ENCODE measurements around the gene TLL2. TPM values are rescaled to one million over a fixed set of nuclear protein-coding genes. Genes with fewer than 3 reads are reported as not detected.

Gene TLL2
- total and polyA plus RNA-seq, 2 experiments from 2014 or later = 2.6 to 3.0 TPM

DNA sequence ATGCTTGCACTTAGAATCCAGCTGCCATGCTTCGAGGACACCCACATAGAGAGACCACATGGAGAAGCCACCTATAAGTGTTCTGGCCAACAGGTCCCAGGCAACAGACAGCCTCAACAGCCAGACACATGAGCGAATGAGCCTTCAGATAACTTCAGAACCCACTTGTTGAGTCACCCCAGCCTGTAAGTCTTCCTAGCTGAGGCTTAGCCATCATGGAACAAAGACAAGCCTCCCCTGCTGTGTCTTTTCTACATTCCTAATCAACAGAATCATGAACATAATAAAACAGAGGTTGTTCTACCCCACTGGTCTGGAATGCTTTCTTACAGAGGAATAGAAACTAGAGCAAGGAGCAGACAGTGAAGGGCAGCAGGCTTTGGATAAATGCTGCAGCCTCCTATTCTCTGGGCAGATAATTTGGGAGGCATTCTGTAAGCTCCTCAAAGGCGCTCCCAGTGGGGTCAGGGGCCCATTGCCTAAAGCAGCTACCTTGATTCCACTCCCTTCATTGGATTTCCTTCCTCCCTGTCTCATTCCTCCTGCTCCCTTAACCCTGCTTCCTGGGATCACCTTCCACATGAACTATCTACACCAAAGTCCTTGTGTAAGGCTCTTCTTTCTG is 4.6 kb downstream of the TLL2 start:
- no peak overlapping the region; the same call in 1 of the 2 replicates for H3K4me3 ChIP-seq
- H3K27me3 ChIP-seq (ENCODE audit: insufficient read depth) = peaks cover 34% of the 10 kb centered on the region
- Mint-ChIP-seq H3K4me1 (peaks cover 42% of the 10 kb centered on the region), H3K9me3 (no peaks in the 10 kb centered on the region), H3K4me3 (peak overlapping the region; percentile 13; the same call in 1 of the 3 replicates), H3K27ac (no peak overlapping the region), H3K36me3 (ENCODE audit: low read depth) (no peaks in the 10 kb centered on the region; the same call in 2 of the 3 replicates), H3K27me3 (ENCODE audit: insufficient read depth, low read depth, poor library complexity) (peaks cover 31% of the 10 kb centered on the region)
- ATAC-seq = peak; percentile 16
- no peak for TF ChIP-seq POLR2AphosphoS5 (IDR thresholded peaks at IDR 0.05; ENCODE audit: low read depth)
- no peak for TF ChIP-seq JUNB (IDR thresholded peaks at IDR 0.05; ENCODE audit: unreplicated experiment)
- TF ChIP-seq, protein P1, sequence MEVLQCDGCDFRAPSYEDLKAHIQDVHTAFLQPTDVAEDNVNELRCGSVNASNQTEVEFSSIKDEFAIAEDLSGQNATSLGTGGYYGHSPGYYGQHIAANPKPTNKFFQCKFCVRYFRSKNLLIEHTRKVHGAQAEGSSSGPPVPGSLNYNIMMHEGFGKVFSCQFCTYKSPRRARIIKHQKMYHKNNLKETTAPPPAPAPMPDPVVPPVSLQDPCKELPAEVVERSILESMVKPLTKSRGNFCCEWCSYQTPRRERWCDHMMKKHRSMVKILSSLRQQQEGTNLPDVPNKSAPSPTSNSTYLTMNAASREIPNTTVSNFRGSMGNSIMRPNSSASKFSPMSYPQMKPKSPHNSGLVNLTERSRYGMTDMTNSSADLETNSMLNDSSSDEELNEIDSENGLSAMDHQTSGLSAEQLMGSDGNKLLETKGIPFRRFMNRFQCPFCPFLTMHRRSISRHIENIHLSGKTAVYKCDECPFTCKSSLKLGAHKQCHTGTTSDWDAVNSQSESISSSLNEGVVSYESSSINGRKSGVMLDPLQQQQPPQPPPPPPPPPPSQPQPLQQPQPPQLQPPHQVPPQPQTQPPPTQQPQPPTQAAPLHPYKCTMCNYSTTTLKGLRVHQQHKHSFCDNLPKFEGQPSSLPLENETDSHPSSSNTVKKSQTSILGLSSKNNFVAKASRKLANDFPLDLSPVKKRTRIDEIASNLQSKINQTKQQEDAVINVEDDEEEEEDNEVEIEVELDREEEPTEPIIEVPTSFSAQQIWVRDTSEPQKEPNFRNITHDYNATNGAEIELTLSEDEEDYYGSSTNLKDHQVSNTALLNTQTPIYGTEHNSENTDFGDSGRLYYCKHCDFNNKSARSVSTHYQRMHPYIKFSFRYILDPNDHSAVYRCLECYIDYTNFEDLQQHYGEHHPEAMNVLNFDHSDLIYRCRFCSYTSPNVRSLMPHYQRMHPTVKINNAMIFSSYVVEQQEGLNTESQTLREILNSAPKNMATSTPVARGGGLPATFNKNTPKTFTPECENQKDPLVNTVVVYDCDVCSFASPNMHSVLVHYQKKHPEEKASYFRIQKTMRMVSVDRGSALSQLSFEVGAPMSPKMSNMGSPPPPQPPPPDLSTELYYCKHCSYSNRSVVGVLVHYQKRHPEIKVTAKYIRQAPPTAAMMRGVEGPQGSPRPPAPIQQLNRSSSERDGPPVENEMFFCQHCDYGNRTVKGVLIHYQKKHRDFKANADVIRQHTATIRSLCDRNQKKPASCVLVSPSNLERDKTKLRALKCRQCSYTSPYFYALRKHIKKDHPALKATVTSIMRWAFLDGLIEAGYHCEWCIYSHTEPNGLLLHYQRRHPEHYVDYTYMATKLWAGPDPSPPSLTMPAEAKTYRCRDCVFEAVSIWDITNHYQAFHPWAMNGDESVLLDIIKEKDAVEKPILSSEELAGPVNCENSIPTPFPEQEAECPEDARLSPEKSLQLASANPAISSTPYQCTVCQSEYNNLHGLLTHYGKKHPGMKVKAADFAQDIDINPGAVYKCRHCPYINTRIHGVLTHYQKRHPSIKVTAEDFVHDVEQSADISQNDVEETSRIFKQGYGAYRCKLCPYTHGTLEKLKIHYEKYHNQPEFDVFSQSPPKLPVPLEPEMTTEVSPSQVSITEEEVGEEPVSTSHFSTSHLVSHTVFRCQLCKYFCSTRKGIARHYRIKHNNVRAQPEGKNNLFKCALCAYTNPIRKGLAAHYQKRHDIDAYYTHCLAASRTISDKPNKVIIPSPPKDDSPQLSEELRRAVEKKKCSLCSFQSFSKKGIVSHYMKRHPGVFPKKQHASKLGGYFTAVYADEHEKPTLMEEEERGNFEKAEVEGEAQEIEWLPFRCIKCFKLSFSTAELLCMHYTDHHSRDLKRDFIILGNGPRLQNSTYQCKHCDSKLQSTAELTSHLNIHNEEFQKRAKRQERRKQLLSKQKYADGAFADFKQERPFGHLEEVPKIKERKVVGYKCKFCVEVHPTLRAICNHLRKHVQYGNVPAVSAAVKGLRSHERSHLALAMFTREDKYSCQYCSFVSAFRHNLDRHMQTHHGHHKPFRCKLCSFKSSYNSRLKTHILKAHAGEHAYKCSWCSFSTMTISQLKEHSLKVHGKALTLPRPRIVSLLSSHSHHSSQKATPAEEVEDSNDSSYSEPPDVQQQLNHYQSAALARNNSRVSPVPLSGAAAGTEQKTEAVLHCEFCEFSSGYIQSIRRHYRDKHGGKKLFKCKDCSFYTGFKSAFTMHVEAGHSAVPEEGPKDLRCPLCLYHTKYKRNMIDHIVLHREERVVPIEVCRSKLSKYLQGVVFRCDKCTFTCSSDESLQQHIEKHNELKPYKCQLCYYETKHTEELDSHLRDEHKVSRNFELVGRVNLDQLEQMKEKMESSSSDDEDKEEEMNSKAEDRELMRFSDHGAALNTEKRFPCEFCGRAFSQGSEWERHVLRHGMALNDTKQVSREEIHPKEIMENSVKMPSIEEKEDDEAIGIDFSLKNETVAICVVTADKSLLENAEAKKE (CRISPR knock-in tag; IDR thresholded peaks at IDR 0.05) = peak; percentile 92
- TF ChIP-seq NANOG (IDR thresholded peaks at IDR 0.05; ENCODE audit: borderline replicate concordance) = no peak
- no peak for TF ChIP-seq ZNF114 (CRISPR knock-in tag; IDR thresholded peaks at IDR 0.05)
- no peak for TF ChIP-seq CREB1 (CRISPR knock-in tag; IDR thresholded peaks at IDR 0.05; ENCODE audit: low read depth)
- TF ChIP-seq EZH2phosphoT487 (IDR thresholded peaks at IDR 0.05; ENCODE audit: unreplicated experiment) = no peak
- no peak overlapping the region for H2AFZ ChIP-seq
- peak overlapping the region; percentile 49; the same call in 1 of the 2 replicates for H3K4me2 ChIP-seq
- H3K79me2 ChIP-seq (replicated peaks; ENCODE audit: insufficient read depth) = no peaks in the 10 kb centered on the region
- peaks cover 32% of the 10 kb centered on the region for H3K4me1 ChIP-seq (ENCODE audit: insufficient read depth)
- peak; percentile 76 for DNase-seq (ENCODE audit: low spot score)
- no peaks in the 10 kb centered on the region for H3K36me3 ChIP-seq (ENCODE audit: insufficient read depth)
- H3K27ac ChIP-seq (ENCODE audit: low read depth) = peak overlapping the region; percentile 79; the same call in 1 of the 2 replicates
- H3F3A ChIP-seq (replicated peaks; ENCODE audit: low read depth) = no peaks in the 10 kb centered on the region
- H3K9me2 ChIP-seq (ENCODE audit: insufficient read depth) = 0 out of 2 replicates have a peak, but pooled peaks cover 4% of the 10 kb centered on the region
- peaks cover 8% of the 10 kb centered on the region for H4K20me1 ChIP-seq (replicated peaks; ENCODE audit: insufficient read depth)
